Keratinocyte (primary cell): ENCODE data around the gene CASZ1. TPM values are rescaled to one million over a fixed set of nuclear protein-coding genes. Genes with fewer than 3 reads are reported as not detected.

Source experiments
- DNase-seq: peaks from one replicate; pipeline ENCODE4 v3.0.0-alpha.2; 2011; ENCODE audit warnings: low read depth, missing footprints, low spot score
- FAIRE-seq: peaks from 2 replicates; lab custom pipeline; 2011; peaks lifted over from hg19 to GRCh38; lab: Jason Lieb, UNC
- H2AFZ ChIP-seq: 2 replicates; pipeline ENCODE4 v1.6.0; 2012; ENCODE audit warnings: low read length, control low read depth, inconsistent platforms; ENCODE audit not compliant: control insufficient read depth
- H3K27ac ChIP-seq: 2 replicates; pipeline ENCODE4 v1.5.1; 2011; ENCODE audit warnings: low read length; ENCODE audit not compliant: control insufficient read depth, insufficient read depth
- H3K27me3 ChIP-seq: 3 replicates; pipeline ENCODE4 v1.6.0; 2011; ENCODE audit warnings: low read length; ENCODE audit not compliant: control insufficient read depth, insufficient read depth; ENCODE audit errors: extremely low read depth
- H3K36me3 ChIP-seq, 2 experiments: 2 replicates in 1 of 2; 3 replicates in 1 of 2; pipeline ENCODE4 v1.5.1; 2011; ENCODE audit warnings: low read length in 2 of 2, mild to moderate bottlenecking in 1 of 2; ENCODE audit not compliant: control insufficient read depth in 2 of 2, insufficient read depth in 2 of 2; ENCODE audit errors: extremely low read depth in 1 of 2
- H3K4me1 ChIP-seq: 3 replicates; pipeline ENCODE4 v1.5.1; 2011; ENCODE audit warnings: low read length; ENCODE audit not compliant: control insufficient read depth, insufficient read depth; ENCODE audit errors: extremely low read depth
- H3K4me2 ChIP-seq: 3 replicates; pipeline ENCODE4 v1.6.0; 2011; ENCODE audit warnings: low read depth, low read length; ENCODE audit not compliant: control insufficient read depth, insufficient read depth; ENCODE audit errors: extremely low read depth
- H3K4me3 ChIP-seq, 3 experiments: fragments of 200-600 bp in 1 of 3; sonication (generic) in 1 of 3; 2 replicates in 2 of 3; 3 replicates in 1 of 3; pipeline ENCODE4 v1.5.1; 2011 to 2016; ENCODE audit warnings: low read length in 3 of 3, mild to moderate bottlenecking in 3 of 3, control low read depth in 2 of 3, inconsistent platforms in 1 of 3, low read depth in 1 of 3, mixed read lengths in 1 of 3, mixed run types in 1 of 3, moderate library complexity in 1 of 3; ENCODE audit not compliant: control insufficient read depth in 2 of 3, insufficient read depth in 2 of 3; ENCODE audit errors: extremely low read depth in 1 of 3
- H3K79me2 ChIP-seq: 2 replicates; pipeline ENCODE4 v1.6.0; 2012; ENCODE audit warnings: low read length; ENCODE audit not compliant: control insufficient read depth, insufficient read depth
- H3K9ac ChIP-seq: 3 replicates; pipeline ENCODE4 v1.6.0; 2011; ENCODE audit warnings: low read length; ENCODE audit not compliant: control insufficient read depth, insufficient read depth; ENCODE audit errors: extremely low read depth
- H3K9me1 ChIP-seq: 3 replicates; pipeline ENCODE4 v1.6.0; 2011; ENCODE audit warnings: low read length; ENCODE audit not compliant: control insufficient read depth, insufficient read depth; ENCODE audit errors: extremely low read depth
- H3K9me3 ChIP-seq: 2 replicates; pipeline ENCODE4 v1.5.1; 2012; ENCODE audit warnings: low read depth, low read length; ENCODE audit not compliant: control insufficient read depth
- H4K20me1 ChIP-seq: 3 replicates; pipeline ENCODE4 v1.6.0; 2011; ENCODE audit warnings: low read length; ENCODE audit not compliant: control insufficient read depth, insufficient read depth; ENCODE audit errors: extremely low read depth
- EZH2 ChIP-seq: IDR thresholded peaks from one replicate; pipeline ENCODE4 v1.6.1; 2012; ENCODE audit warnings: inconsistent platforms, mild to moderate bottlenecking, low read length, moderate library complexity
- dilution Hi-C: fragments of 300-500 bp; cut with MboI; formaldehyde crosslinking; loops from one replicate; pipeline ENCODE4 v1.7.0; 2020; ENCODE audit warnings: low sequenced_read_pairs; ENCODE audit not compliant: extremely low pct_ligation_motif_present
- polyA plus RNA-seq, 5 experiments: library from polyadenylated mRNA; depleted of rRNA in 3 of 5; stranded (reverse) in 3 of 5; stranded (forward) in 1 of 5; unstranded in 1 of 5; fragments of >200 nt; gene quantifications; 1 replicate in 1 of 5; 2 replicates in 3 of 5; 3 replicates in 1 of 5; pipeline versions ENCODE4 v1.2.1 to v1.2.3, GENCODE V29; 2011 to 2012; ENCODE audit warnings: missing spikeins in 2 of 5, low read depth in 1 of 5, low replicate concordance in 1 of 5
- TF ChIP-seq, protein P1 (sequence below), 3 experiments: IDR thresholded peaks in 1 of 3; conservative IDR thresholded peaks in 1 of 3; optimal IDR thresholded peaks in 1 of 3; 2 replicates in 2 of 3; 3 replicates in 1 of 3; pipeline versions ENCODE3 to v1.5.1; 2011; ENCODE audit warnings: low read length in 3 of 3, mild to moderate bottlenecking in 3 of 3, moderate library complexity in 2 of 3, control low read depth in 1 of 3, inconsistent platforms in 1 of 3; ENCODE audit not compliant: insufficient read depth in 2 of 3; ENCODE audit errors: extremely low read depth in 1 of 3

CASZ1 gene
- polyA plus RNA-seq, 1 donor (not counting 4 experiments of a cell fraction or from before 2014, with no cell fraction given): 2.8 TPM

DNA sequence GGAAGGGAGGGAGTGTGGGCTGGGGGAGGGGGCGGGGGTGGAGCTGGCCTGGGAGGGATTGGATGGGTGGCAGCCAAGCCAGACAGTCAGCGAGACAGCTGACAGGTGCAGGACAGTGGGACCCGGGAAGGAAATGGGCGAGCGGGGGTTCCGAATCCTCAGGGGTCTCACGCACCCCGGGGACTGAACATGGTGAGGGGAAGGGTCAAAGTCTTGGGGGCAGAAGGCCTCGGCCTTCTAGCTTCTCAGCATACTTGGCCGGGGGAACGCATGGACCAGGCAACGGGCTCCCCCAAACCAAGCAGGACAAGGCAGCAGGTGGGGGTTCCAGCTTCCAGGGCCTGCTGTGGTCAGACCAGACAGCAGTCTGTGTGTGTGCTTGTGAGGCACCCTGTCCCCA lies 23.1 kb downstream of the CASZ1 start:
- dilution Hi-C loops: no loop called here
- no peak overlapping the region for H2AFZ ChIP-seq
- no peaks in the 10 kb centered on the region for H4K20me1 ChIP-seq
- no peaks in the 10 kb centered on the region for H3K9me3 ChIP-seq
- no peaks in the 10 kb centered on the region for H3K27me3 ChIP-seq
- TF ChIP-seq, protein P1, sequence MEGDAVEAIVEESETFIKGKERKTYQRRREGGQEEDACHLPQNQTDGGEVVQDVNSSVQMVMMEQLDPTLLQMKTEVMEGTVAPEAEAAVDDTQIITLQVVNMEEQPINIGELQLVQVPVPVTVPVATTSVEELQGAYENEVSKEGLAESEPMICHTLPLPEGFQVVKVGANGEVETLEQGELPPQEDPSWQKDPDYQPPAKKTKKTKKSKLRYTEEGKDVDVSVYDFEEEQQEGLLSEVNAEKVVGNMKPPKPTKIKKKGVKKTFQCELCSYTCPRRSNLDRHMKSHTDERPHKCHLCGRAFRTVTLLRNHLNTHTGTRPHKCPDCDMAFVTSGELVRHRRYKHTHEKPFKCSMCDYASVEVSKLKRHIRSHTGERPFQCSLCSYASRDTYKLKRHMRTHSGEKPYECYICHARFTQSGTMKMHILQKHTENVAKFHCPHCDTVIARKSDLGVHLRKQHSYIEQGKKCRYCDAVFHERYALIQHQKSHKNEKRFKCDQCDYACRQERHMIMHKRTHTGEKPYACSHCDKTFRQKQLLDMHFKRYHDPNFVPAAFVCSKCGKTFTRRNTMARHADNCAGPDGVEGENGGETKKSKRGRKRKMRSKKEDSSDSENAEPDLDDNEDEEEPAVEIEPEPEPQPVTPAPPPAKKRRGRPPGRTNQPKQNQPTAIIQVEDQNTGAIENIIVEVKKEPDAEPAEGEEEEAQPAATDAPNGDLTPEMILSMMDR (optimal IDR thresholded peaks at IDR 0.05 in 1 of 3, IDR thresholded peaks at IDR 0.05 in 1 of 3, conservative IDR thresholded peaks at IDR 0.05 in 1 of 3; ENCODE audit: extremely low read depth in 1 of 3, insufficient read depth in 2 of 3, low read length in 3 of 3): no peak
- TF ChIP-seq EZH2: no peak
- H3K79me2 ChIP-seq: peaks cover 13% of the 10 kb centered on the region
- no peak overlapping the region for H3K4me3 ChIP-seq
- no peak overlapping the region for H3K4me2 ChIP-seq
- H3K36me3 ChIP-seq: peaks cover 0 to 2% of the 10 kb centered on the region in 2 experiments
- no peaks in the 10 kb centered on the region for H3K9me1 ChIP-seq
- FAIRE-seq (no peak), DNase-seq (no peak)
- peaks cover 40% of the 10 kb centered on the region for H3K4me1 ChIP-seq
- no peak overlapping the region for H3K27ac ChIP-seq
- H3K9ac ChIP-seq: no peak overlapping the region

DNA sequence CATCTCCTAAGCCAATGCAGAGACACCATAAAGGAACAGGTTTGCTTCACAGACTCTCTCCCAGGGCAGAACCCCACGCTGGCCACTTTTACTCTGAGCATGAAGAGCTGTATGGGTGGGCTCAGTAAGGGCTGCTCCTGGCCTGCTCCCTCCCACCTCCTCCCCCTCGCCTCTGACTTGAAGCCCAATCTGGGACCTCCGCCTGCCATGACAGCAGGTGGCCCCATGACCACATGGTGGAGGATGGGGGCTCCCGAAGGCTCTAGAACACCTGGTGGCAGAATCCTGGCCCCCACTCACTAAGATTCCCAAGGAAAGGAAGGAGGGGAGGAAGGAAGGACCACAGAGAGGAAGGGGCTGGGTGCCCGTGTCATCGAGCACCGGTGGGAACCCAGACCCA lies 23.7 kb downstream of the CASZ1 start:
- Histone ChIP-seq H3K79me2 (peaks cover 7% of the 10 kb centered on the region), H3K27me3 (no peaks in the 10 kb centered on the region), H3K9me1 (no peaks in the 10 kb centered on the region), H3K4me2 (no peak overlapping the region), H3K4me3 (no peak overlapping the region), H3K27ac (no peak overlapping the region), H3K36me3 (peaks cover 0 to 2% of the 10 kb centered on the region in 2 experiments), H3K9me3 (no peaks in the 10 kb centered on the region), H2AFZ (no peak overlapping the region), H3K9ac (no peak overlapping the region), H3K4me1 (peaks cover 35% of the 10 kb centered on the region), H4K20me1 (no peaks in the 10 kb centered on the region)
- no peak for FAIRE-seq
- no peak for TF ChIP-seq EZH2
- TF ChIP-seq, protein P1 (optimal IDR thresholded peaks at IDR 0.05 in 1 of 3, IDR thresholded peaks at IDR 0.05 in 1 of 3, conservative IDR thresholded peaks at IDR 0.05 in 1 of 3; ENCODE audit: extremely low read depth in 1 of 3, insufficient read depth in 2 of 3, low read length in 3 of 3): no peak
- no peak for DNase-seq
- dilution Hi-C loops: no loop called here
